CD4-positive, alpha-beta T cell treated with Interleukin-2 at 100 ng/mL for 4 hours (primary cell): Measurements from ENCODE around the gene FNIP1.
"Not testable (repeated sequence)": the region's sequence is repeated elsewhere in the genome, so short reads cannot be mapped to it uniquely, and the experiment has no call there.

Source experiments
- DNase-seq: peaks from one replicate; pipeline ENCODE4 v3.0.0-alpha.2; 2020; ENCODE audit warnings: low spot score

Gene FNIP1

GRCh38 chr5:131786900-131787692 lies 9.7 kb downstream of the FNIP1 start:
- no peak for DNase-seq

DNA sequence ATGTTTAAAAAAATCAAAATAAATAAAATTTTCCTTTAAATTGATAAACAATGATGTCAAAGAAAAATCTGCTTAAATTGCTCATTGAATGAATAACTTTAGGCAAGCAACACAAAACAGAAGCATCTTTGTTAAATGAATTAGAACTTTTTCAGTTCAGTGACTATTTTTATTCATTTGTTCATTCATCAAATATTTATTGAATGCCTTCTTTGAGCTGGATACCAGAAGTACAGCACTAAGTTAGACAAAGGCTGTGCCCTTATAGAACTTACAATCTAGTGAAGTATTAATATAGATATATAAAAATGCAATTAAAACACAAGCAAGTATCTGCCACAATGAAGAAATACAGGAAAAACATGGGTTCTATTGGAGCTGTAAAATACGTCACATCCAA lies 10.8 kb downstream of the FNIP1 start:
- no peak for DNase-seq

- no peak for DNase-seq
Measured at GRCh38 chr5:131783874-131784273, 12.9 kb downstream of the FNIP1 start.

- DNase-seq, result no peak
Measured at GRCh38 chr5:131783357-131783756, 13.5 kb downstream of the FNIP1 start.

DNA sequence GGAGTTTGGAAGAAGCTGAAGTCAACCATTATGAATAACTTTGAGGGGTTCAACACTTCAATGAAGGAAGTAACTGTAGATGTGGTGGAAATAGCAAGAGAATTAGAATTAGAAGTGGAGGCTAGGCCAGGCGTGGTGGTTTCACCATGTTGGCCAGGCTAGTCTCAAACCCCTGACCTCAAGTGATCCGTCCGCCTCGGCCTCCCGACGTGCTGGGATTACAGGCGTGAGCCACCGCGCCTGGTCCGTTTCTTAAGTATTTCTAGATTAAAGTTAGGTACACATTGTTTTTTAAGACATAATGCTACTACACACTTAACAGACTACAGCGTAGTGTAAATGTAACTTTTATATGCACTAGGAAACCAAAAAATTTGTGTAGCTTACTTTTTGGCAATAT lies 14.1 kb downstream of the FNIP1 start:
- no peak for DNase-seq

DNA sequence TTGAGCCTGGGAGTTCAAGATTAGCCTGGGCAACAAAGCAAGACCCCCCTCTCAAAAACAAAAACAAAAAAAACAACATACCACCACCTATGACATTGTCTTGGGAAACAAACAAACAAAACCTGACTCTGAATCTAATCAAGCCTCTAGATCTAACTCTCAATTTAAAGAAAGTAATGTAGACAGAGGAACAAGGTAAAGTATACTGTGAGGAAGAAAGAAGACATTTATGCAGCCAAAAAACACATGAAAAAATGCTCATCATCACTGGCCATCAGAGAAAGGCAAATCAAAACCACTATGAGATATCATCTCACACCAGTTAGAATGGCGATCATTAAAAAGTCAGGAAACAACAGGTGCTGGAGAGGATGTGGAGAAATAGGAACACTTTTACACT lies 18.7 kb downstream of the FNIP1 start:
- DNase-seq, result not testable (repeated sequence)

- no peak for DNase-seq
Measured at GRCh38 chr5:131776450-131776849, 20.4 kb downstream of the FNIP1 start.

GRCh38 chr5:131774652-131775367 lies 22.0 kb downstream of the FNIP1 start:
- no peak for DNase-seq

DNA sequence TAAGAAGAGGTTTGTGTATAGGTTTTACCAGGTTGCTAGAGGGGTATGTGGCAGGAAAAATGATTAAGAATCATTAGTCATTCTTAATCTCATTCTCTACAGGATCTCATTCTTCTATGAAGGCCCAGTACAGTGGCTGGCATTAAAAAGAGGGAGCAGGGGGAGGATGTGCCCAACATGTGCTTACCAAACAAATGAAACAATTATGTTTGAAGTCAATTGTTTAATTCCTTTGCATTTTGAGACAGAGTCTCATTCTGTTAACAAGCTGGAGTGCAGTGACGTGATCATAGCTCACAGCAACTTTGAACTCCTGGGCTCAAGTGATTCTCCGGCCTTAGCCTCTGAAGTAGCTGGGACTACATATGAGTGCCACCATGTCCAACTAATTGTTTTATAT lies 23.0 kb downstream of the FNIP1 start:
- no peak for DNase-seq

DNA sequence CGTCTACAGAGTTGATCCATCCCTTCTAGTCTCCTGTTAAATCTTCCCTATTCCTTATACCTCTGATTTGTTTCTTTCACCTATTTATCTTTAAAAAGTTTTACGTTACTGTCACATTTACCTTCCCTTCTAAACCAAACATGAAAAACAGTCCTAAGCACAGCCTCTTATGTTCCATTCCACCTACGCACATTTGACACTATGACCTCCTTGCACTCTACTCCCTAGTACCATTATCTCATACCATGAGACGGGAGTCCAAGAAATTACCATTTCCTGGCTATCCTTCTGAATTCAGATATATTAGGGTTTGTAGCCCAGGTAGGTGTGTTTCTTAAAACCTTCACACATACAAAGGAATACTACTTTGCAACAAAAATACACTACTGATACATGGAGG lies 25.1 kb downstream of the FNIP1 start:
- no peak for DNase-seq

DNA sequence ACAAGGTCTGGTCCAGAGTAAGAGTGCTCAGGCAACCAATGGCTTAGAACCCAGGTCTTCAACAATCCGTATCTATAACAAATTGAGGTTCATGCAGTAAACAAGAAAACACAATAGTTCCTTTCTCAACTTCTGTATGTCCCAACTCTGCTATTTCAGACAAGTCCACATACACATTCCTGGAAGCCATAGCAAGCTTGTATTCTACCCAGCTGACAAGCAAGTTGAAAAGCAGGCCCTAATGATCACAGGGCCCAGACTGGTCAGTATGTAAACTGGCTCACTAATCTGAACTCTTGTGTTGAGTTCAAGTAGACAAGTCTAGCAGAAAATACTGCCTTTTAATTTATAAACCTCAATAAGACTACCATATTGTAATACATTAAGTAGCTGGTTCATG lies 26.9 kb downstream of the FNIP1 start:
- DNase-seq, result no peak

- no peak for DNase-seq
Measured at GRCh38 chr5:131769336-131769735, 27.5 kb downstream of the FNIP1 start.

- no peak for DNase-seq
Measured at GRCh38 chr5:131767891-131768290, 28.9 kb downstream of the FNIP1 start.

DNA sequence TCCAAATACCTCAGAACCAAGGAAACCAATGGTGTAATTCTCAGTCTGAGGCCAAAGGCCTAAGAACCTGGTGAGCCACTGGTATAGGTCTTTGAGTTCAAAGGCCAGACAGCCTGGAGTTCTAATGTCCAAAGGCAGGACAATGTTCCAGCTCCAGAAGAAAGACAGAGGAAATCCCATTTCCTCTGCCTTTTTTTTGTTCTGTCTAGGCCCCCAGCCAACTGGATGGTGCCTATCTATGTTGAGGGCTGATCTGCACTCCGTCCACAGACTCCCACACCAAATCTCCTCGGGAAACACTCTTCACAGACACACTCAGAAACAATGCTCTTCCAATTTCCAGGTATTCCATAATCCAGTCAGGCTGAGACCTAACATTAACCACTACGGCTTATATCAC lies 30.1 kb downstream of the FNIP1 start:
- DNase-seq, result no peak

DNA sequence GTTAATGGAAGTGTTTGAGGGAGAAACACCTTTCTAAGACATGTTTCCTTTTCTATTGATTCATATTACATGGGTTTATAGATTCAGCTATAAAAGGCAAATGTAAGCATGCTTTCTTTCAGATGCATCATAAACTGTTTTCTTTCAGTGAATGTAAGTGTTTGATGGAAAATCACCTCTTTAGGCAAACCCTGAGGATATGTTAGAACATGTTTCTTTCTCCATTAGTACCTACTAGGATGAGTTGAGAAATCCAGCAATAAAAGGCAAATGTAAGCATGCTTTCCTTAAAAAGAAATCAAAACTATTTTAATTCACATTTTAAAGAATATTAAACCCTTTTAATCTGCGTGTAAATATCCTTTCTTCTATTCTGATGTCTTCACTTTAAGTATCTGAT lies 31.6 kb downstream of the FNIP1 start:
- no peak for DNase-seq

DNA sequence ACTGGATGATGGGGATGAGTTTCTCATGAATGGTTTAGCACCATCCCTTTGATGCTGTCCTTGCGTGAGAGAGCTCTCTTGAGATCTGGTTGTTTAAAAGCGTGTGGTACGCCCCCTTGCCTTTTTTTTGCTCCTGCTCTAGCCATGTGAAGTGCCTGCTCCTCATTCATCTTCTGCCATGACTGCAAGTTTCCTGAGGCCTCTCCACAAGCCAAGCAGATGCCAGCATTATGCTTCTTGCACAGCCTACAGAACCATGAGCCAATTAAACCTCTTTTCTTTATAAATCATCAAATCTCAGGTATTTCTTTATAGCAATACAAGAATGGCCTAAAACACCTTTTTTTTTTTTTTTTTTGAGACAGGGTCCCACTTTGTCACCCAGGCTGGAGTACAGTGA lies 32.8 kb downstream of the FNIP1 start:
- no peak for DNase-seq

DNA sequence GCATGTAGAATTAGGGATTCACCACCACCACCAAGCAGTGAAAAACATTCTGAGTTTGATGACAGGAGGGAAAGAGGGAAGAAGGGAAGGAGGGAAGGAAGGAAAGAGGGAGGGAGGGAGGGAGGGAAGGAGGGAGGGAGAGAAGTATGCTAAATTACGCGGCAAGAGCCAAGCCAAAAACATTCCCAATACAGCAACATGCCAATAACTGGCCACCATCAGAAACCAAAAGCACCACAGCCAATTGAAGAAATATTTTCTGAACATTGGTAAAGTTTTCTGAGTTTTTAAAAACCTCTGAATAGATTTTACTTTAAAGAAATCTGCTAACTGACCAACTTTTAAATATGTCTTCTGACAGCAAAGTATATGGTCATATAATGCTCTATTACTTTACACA lies 36.0 kb downstream of the FNIP1 start:
- DNase-seq, result no peak

DNA sequence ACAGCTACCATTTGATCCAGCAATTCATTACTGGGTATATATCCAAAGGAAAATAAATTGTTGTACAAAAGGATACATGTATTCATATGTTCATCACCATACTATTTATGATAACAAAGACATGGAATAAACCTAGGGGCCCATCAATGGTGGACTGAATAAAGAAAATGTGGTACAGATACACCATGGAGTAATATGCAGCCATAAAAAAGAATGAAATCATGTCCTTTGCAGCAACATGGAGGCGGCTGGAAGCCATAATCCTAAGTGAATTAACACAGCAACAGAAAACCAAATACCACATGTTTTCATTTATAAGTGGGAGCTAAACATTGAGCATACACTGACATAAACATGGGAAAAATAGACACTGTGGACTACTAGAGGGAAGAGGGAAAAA lies 37.1 kb downstream of the FNIP1 start:
- no peak for DNase-seq

DNA sequence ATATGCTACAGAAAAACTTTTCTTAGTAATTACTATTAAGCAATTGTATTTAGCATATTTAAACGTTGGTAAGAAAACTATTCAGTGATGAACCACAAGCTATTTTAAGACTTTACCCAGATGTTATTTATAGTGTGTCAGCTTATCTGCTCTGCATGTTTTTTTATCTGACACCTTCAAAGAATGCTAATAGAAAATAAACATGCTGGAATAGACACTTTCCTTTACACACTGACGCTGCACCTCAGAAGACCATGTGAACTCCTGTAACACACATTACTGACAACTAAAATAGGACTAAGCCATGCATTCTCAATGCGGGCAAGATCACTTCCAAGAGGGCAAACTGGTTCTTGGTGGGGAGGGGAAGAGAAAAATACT lies 38.3 kb downstream of the FNIP1 start:
- no peak for DNase-seq

GRCh38 chr5:131757830-131758519 lies 38.8 kb downstream of the FNIP1 start:
- no peak for DNase-seq

DNA sequence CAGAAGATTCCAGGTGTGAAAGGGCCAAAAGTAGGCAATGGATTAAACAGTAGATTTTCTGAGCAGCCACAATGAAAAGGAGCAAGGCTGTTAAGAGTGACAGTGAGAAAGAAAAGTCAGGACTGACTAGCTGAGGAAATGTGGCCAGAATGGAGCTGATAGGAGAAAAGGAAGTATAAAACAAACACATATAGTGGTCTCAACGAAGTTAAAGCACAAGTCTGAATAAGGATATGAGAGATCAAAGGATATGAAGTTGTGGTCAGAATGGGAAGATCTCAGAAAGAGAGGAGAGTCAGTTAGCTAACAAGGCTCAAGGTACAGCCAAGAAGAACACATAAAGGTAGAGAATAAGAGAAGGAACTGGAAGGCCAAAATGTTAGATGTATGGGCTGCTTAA lies 39.9 kb downstream of the FNIP1 start:
- no peak for DNase-seq

GRCh38 chr5:131754363-131754762 lies 42.5 kb downstream of the FNIP1 start:
- DNase-seq, result no peak

- no peak for DNase-seq
Measured at GRCh38 chr5:131751506-131751905, 45.3 kb downstream of the FNIP1 start.
